PFSK-1 (cell line): ENCODE measurements around the gene ARID4B.

Source experiments
- FOXP2 ChIP-seq: optimal IDR thresholded peaks from 2 replicates; pipeline ENCODE3; 2011; ENCODE audit warnings: borderline replicate concordance, control low read depth, inconsistent platforms; ENCODE audit not compliant: insufficient read depth; ENCODE audit errors: extremely low read length, extremely low read depth
- POLR2AphosphoS5 ChIP-seq: IDR thresholded peaks from 2 replicates; pipeline ENCODE4 v1.6.1; 2012; ENCODE audit warnings: low read depth, mild to moderate bottlenecking, control low read depth, low read length, moderate library complexity
- SIN3A ChIP-seq: IDR thresholded peaks from 2 replicates; pipeline ENCODE4 v1.6.1; 2012; ENCODE audit warnings: mild to moderate bottlenecking, low read length, moderate library complexity, borderline replicate concordance; ENCODE audit not compliant: insufficient read depth
- TAF1 ChIP-seq: IDR thresholded peaks from 2 replicates; pipeline ENCODE4 v1.6.1; 2012; ENCODE audit warnings: low read length, control low read depth, borderline replicate concordance; ENCODE audit not compliant: insufficient read depth
- TF ChIP-seq, protein P1 (sequence below), 2 experiments: IDR thresholded peaks; 2 replicates each; pipeline versions ENCODE4 v1.6.1 to v1.8.0; 2011 to 2012; ENCODE audit warnings: low read depth in 2 of 2, low read length in 2 of 2, control low read depth in 1 of 2, inconsistent platforms in 1 of 2, mild to moderate bottlenecking in 1 of 2, moderate library complexity in 1 of 2; ENCODE audit not compliant: insufficient read depth in 1 of 2

DNA sequence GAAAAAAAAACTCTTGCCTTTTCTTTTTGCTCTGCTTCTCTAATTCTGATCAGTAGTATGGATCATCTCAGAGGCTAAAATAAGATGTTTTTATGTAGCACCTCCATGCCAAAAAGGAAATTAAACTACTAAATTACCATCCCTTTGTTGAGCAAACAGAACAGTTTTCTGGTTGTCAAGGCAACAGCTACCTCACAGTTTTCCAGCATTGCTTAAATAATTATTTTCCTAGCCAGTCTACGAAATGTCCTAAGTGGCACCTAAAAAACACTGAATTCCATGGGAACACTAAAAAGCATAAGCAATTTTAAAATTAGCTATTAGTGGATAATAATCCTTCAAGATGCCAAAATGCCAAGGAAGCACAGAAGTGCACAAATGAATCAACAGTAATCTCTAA is 61.7 kb downstream of the ARID4B start:
- no peak for TF ChIP-seq POLR2AphosphoS5
- no peak for TF ChIP-seq FOXP2
- TF ChIP-seq, protein P1, sequence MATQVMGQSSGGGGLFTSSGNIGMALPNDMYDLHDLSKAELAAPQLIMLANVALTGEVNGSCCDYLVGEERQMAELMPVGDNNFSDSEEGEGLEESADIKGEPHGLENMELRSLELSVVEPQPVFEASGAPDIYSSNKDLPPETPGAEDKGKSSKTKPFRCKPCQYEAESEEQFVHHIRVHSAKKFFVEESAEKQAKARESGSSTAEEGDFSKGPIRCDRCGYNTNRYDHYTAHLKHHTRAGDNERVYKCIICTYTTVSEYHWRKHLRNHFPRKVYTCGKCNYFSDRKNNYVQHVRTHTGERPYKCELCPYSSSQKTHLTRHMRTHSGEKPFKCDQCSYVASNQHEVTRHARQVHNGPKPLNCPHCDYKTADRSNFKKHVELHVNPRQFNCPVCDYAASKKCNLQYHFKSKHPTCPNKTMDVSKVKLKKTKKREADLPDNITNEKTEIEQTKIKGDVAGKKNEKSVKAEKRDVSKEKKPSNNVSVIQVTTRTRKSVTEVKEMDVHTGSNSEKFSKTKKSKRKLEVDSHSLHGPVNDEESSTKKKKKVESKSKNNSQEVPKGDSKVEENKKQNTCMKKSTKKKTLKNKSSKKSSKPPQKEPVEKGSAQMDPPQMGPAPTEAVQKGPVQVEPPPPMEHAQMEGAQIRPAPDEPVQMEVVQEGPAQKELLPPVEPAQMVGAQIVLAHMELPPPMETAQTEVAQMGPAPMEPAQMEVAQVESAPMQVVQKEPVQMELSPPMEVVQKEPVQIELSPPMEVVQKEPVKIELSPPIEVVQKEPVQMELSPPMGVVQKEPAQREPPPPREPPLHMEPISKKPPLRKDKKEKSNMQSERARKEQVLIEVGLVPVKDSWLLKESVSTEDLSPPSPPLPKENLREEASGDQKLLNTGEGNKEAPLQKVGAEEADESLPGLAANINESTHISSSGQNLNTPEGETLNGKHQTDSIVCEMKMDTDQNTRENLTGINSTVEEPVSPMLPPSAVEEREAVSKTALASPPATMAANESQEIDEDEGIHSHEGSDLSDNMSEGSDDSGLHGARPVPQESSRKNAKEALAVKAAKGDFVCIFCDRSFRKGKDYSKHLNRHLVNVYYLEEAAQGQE (IDR thresholded peaks at IDR 0.05; ENCODE audit: insufficient read depth in 1 of 2, low read depth in 2 of 2, low read length in 2 of 2): no peak
- no peak for TF ChIP-seq SIN3A
- TF ChIP-seq TAF1: no peak
